ENCODE measurements around the gene TOM1. TPM values are rescaled to one million over a fixed set of nuclear protein-coding genes. Genes with fewer than 3 reads are reported as not detected.

Gene TOM1
- total and polyA plus RNA-seq, 2 of the 13 experiments (the other 11 are each of a cell fraction or from before 2014, with no cell fraction given): 30.8 to 87.3 TPM

- TF ChIP-seq MLXIP (CRISPR knock-in tag; IDR thresholded peaks at IDR 0.05; ENCODE audit: borderline replicate concordance) (no peak), STAG1 (CRISPR knock-in tag; IDR thresholded peaks at IDR 0.05) (peak; percentile 2), ZNF691 (CRISPR knock-in tag; IDR thresholded peaks at IDR 0.05; ENCODE audit: borderline replicate concordance, low read depth) (no peak), CEBPZ (IDR thresholded peaks at IDR 0.05; ENCODE audit: low read length) (peak; percentile 93), ZNF567 (CRISPR knock-in tag; IDR thresholded peaks at IDR 0.05; ENCODE audit: borderline replicate concordance) (0 out of 2 replicates have a peak, but pooled peaks have one; percentile 33), ZNF512 (CRISPR knock-in tag; IDR thresholded peaks at IDR 0.05) (no peak), GATA4 (IDR thresholded peaks at IDR 0.05; ENCODE audit: borderline replicate concordance, low read depth) (0 out of 2 replicates have a peak, but pooled peaks have one; percentile 31), PCBP2 (optimal IDR thresholded peaks at IDR 0.05; ENCODE audit: low read depth, low read length, poor library complexity, severe bottlenecking) (no peak)
- TF ChIP-seq, protein P1, sequence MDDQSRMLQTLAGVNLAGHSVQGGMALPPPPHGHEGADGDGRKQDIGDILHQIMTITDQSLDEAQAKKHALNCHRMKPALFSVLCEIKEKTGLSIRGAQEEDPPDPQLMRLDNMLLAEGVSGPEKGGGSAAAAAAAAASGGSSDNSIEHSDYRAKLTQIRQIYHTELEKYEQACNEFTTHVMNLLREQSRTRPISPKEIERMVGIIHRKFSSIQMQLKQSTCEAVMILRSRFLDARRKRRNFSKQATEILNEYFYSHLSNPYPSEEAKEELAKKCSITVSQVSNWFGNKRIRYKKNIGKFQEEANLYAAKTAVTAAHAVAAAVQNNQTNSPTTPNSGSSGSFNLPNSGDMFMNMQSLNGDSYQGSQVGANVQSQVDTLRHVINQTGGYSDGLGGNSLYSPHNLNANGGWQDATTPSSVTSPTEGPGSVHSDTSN (CRISPR knock-in tag; IDR thresholded peaks at IDR 0.05; ENCODE audit: borderline replicate concordance): no peak; the same call in 1 of the 2 replicates
- TF ChIP-seq, protein P2, sequence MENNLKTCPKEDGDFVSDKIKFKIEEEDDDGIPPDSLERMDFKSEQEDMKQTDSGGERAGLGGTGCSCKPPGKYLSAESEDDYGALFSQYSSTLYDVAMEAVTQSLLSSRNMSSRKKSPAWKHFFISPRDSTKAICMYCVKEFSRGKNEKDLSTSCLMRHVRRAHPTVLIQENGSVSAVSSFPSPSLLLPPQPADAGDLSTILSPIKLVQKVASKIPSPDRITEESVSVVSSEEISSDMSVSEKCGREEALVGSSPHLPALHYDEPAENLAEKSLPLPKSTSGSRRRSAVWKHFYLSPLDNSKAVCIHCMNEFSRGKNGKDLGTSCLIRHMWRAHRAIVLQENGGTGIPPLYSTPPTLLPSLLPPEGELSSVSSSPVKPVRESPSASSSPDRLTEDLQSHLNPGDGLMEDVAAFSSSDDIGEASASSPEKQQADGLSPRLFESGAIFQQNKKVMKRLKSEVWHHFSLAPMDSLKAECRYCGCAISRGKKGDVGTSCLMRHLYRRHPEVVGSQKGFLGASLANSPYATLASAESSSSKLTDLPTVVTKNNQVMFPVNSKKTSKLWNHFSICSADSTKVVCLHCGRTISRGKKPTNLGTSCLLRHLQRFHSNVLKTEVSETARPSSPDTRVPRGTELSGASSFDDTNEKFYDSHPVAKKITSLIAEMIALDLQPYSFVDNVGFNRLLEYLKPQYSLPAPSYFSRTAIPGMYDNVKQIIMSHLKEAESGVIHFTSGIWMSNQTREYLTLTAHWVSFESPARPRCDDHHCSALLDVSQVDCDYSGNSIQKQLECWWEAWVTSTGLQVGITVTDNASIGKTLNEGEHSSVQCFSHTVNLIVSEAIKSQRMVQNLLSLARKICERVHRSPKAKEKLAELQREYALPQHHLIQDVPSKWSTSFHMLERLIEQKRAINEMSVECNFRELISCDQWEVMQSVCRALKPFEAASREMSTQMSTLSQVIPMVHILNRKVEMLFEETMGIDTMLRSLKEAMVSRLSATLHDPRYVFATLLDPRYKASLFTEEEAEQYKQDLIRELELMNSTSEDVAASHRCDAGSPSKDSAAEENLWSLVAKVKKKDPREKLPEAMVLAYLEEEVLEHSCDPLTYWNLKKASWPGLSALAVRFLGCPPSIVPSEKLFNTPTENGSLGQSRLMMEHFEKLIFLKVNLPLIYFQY (CRISPR knock-in tag; IDR thresholded peaks at IDR 0.05; ENCODE audit: borderline replicate concordance): peak; percentile 22; the same call in 1 of the 2 replicates
Measured at GRCh38 chr22:35299673-35300499, at the start of gene TOM1 (continued).
